Endodermal cell (in vitro differentiated cells): ENCODE results near the gene TAS2R7. TPM values are rescaled to one million over a fixed set of nuclear protein-coding genes. Genes with fewer than 3 reads are reported as not detected.

Source experiments
- DNase-seq: peaks from one replicate; pipeline ENCODE4 v3.0.0-alpha.2; 2017
- H3K27ac ChIP-seq: 2 replicates; pipeline ENCODE4 v1.5.1; 2013; ENCODE audit warnings: mild to moderate bottlenecking, low read depth, low read length, moderate library complexity
- H3K27me3 ChIP-seq: 2 replicates; pipeline ENCODE4 v1.6.1; 2013; ENCODE audit warnings: mild to moderate bottlenecking, low read length, moderate library complexity; ENCODE audit not compliant: insufficient read depth, control insufficient read depth, poor library complexity, severe bottlenecking
- H3K36me3 ChIP-seq: 2 replicates; pipeline ENCODE4 v1.7.0; 2013; ENCODE audit warnings: mild to moderate bottlenecking, low read length, moderate library complexity; ENCODE audit not compliant: control insufficient read depth, insufficient read depth
- H3K4me1 ChIP-seq: one replicate; pipeline ENCODE4 v1.7.0; 2013; ENCODE audit warnings: low read length; ENCODE audit not compliant: control insufficient read depth, insufficient read depth
- H3K4me3 ChIP-seq: 2 replicates; pipeline ENCODE4 v1.5.1; 2013; ENCODE audit warnings: mild to moderate bottlenecking, low read length, moderate library complexity
- H3K9ac ChIP-seq: 2 replicates; pipeline ENCODE4 v1.6.1; 2013; ENCODE audit warnings: mild to moderate bottlenecking, low read length, moderate library complexity; ENCODE audit not compliant: poor library complexity, severe bottlenecking; ENCODE audit errors: extremely low read depth
- H3K9me3 ChIP-seq: 2 replicates; pipeline ENCODE4 v1.6.1; 2013; ENCODE audit warnings: mild to moderate bottlenecking, low read length, moderate library complexity; ENCODE audit not compliant: control insufficient read depth
- H3K27ac Mint-ChIP-seq: 2 replicates; pipeline ENCODE4 v1.8.0; 2020; ENCODE audit warnings: mixed read lengths
- H3K27me3 Mint-ChIP-seq: 2 replicates; pipeline ENCODE4 v1.8.0; 2021; ENCODE audit warnings: mild to moderate bottlenecking, mixed read lengths; ENCODE audit not compliant: insufficient read depth
- H3K36me3 Mint-ChIP-seq: 2 replicates; pipeline ENCODE4 v1.8.0; 2020; ENCODE audit warnings: low read depth, mixed read lengths
- H3K4me1 Mint-ChIP-seq: 2 replicates; pipeline ENCODE4 v1.8.0; 2020; ENCODE audit warnings: mixed read lengths
- H3K4me3 Mint-ChIP-seq: 2 replicates; pipeline ENCODE4 v1.8.0; 2020; ENCODE audit warnings: mild to moderate bottlenecking, moderate library complexity, mixed read lengths
- H3K9me3 Mint-ChIP-seq: 2 replicates; pipeline ENCODE4 v1.8.0; 2020; ENCODE audit warnings: mild to moderate bottlenecking, mixed read lengths
- CTCF ChIP-seq: fragments of 200-600 bp; sonication (generic); conservative IDR thresholded peaks from 2 replicates; pipeline ENCODE4 v1.5.0; 2021; ENCODE audit warnings: antibody characterized with exemption, mild to moderate bottlenecking
- WGBS, 2 experiments: methylation state at CpG; one replicate each; pipeline versions ENCODE4 v1.1.5 to v1.1.7; 2013; ENCODE audit warnings: missing lambda C conversion rate in 2 of 2, mixed read lengths in 1 of 2; ENCODE audit not compliant: insufficient coverage in 1 of 2, insufficient read length in 1 of 2; 5-methylcytosine and 5-hydroxymethylcytosine counted together
- total RNA-seq, 2 donors: library from RNA; stranded (reverse); fragmentation: NEBNext Ultra II Directional in 1 of 2; extraction: Animal tissue kit (Norgen Biotek cat#: 25700) in 1 of 2; gene quantifications; 2 replicates in 1 of 2; 3 replicates in 1 of 2; pipeline ENCODE4 v1.2.1, GENCODE V29; 2021

Gene TAS2R7
- total RNA-seq, 2 donors from 2014 or later = not detected

- no peak for TF ChIP-seq CTCF
- peak; percentile 55 for DNase-seq
- H3K9me3 Mint-ChIP-seq = no peaks in the 10 kb centered on the region
- no peaks in the 10 kb centered on the region for H3K4me1 ChIP-seq
- H3K27ac ChIP-seq = no peak overlapping the region
- no peaks in the 10 kb centered on the region for H3K27me3 ChIP-seq
- H3K4me1 Mint-ChIP-seq = peaks cover 14% of the 10 kb centered on the region
- H3K9ac ChIP-seq = no peak overlapping the region
- H3K36me3 ChIP-seq = no peaks in the 10 kb centered on the region
- no peaks in the 10 kb centered on the region for H3K9me3 ChIP-seq
- H3K36me3 Mint-ChIP-seq = no peaks in the 10 kb centered on the region
- 89% methylated on average over 2 of the region's 2 CpGs; no CpG with 5 or more reads in 1 of the 2 experiments for WGBS, 2 experiments
- no peak overlapping the region for H3K4me3 ChIP-seq
- H3K27ac Mint-ChIP-seq = peak overlapping the region; percentile 3
- no peaks in the 10 kb centered on the region for H3K27me3 Mint-ChIP-seq
- H3K4me3 Mint-ChIP-seq = no peak overlapping the region
Measured at GRCh38 chr12:10779103-10779502, 23.3 kb downstream of the TAS2R7 start.

- Mint-ChIP-seq H3K4me1 (peaks cover 22% of the 10 kb centered on the region), H3K36me3 (no peaks in the 10 kb centered on the region), H3K27me3 (no peaks in the 10 kb centered on the region), H3K4me3 (no peak overlapping the region), H3K9me3 (no peaks in the 10 kb centered on the region), H3K27ac (no peak overlapping the region)
- TF ChIP-seq CTCF = peak; percentile 100
- 14% methylated on average over 1 of the region's 1 CpG; no CpG with 5 or more reads in 1 of the 2 experiments for WGBS, 2 experiments
- H3K9me3 ChIP-seq = peaks cover 6% of the 10 kb centered on the region
- no peak overlapping the region for H3K4me3 ChIP-seq
- no peak for DNase-seq
- no peaks in the 10 kb centered on the region for H3K27me3 ChIP-seq
- H3K4me1 ChIP-seq = no peaks in the 10 kb centered on the region
- H3K27ac ChIP-seq = no peak overlapping the region
- no peak overlapping the region for H3K9ac ChIP-seq
- no peaks in the 10 kb centered on the region for H3K36me3 ChIP-seq
Measured at GRCh38 chr12:10771132-10771733, 31.2 kb downstream of the TAS2R7 start.

GRCh38 chr12:10759657-10760056, 42.8 kb downstream of the TAS2R7 start:
- peaks cover 2% of the 10 kb centered on the region for H3K36me3 Mint-ChIP-seq
- no peak overlapping the region for H3K27ac Mint-ChIP-seq
- no peak overlapping the region for H3K4me3 ChIP-seq
- H3K4me3 Mint-ChIP-seq = no peak overlapping the region
- WGBS, 2 experiments = 76 to 80% methylated on average over 1 to 2 of the region's 2 CpGs
- H3K9me3 Mint-ChIP-seq = peaks cover 24% of the 10 kb centered on the region
- H3K4me1 ChIP-seq = no peaks in the 10 kb centered on the region
- no peaks in the 10 kb centered on the region for H3K4me1 Mint-ChIP-seq
- H3K9me3 ChIP-seq = peaks cover 16% of the 10 kb centered on the region
- DNase-seq = no peak
- TF ChIP-seq CTCF = no peak
- peaks cover 7% of the 10 kb centered on the region for H3K27me3 ChIP-seq
- no peaks in the 10 kb centered on the region for H3K36me3 ChIP-seq
- H3K27ac ChIP-seq = no peak overlapping the region
- no peak overlapping the region for H3K9ac ChIP-seq
- peaks cover 25% of the 10 kb centered on the region for H3K27me3 Mint-ChIP-seq
